Measurements from ENCODE around the gene GJA3.

The GJA3 gene

GRCh38 chr13:20128459-20128931 lies 32.4 kb downstream of the GJA3 start:
- DNase-seq (ENCODE audit: low spot score): no peak
- FAIRE-seq: no peak

DNA sequence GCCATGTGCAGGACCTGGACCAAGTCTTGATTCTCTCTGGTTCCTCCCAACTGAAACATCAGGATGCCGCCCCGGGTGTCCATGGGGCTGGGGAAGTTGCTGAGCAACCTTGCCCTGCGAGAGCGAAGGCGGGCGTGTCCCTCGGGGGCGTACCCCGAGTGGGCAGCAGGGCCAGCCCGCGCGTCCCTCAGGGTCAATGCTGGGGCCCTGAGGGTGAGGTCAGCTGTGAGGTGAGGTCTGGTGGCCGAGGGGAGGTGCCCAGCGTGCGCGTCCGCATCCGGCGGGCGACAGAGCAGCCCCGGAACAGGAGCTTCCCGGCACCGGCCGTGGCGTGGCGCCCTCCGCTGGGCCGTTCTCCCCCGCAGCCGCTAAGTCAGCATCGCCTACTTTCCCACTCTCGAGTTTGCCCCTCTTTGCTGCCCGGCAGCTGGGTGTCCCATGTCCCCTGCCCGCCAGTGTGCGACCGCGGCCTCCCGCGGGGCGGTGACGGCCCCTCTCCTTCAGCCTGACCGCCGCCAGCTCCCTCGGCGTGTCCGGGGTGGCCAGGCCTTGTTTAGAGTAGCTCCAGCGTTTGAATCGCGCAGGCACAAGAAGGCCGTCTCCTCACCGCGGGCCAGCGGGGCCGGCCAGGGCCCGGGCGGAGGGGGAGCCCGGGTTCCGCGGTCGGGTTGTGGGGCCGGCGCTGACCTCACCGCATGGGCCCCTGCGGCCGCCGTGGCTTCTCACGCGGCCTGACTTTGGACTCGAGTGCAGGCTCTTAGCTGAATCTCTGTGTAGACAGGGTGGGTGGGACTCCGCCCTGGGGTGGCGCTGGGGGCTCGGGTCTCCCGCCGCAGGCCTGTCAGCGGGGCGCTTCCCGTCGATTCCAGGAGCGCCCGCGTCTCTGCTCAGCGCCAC lies 33.0 kb downstream of the GJA3 start:
- no peak for FAIRE-seq
- DNase-seq (ENCODE audit: low spot score): no peak

- DNase-seq (ENCODE audit: low spot score): no peak
- FAIRE-seq: no peak
Observed at GRCh38 chr13:20127262-20127561, 33.6 kb downstream of the GJA3 start.

- DNase-seq (ENCODE audit: low spot score) (no peak), FAIRE-seq (no peak)
Observed at GRCh38 chr13:20126541-20127261, 34.2 kb downstream of the GJA3 start.

GRCh38 chr13:20125783-20126165 lies 35.1 kb downstream of the GJA3 start:
- DNase-seq (ENCODE audit: low spot score) (no peak), FAIRE-seq (no peak)

- FAIRE-seq: no peak
- peak; percentile 14 for DNase-seq (ENCODE audit: low spot score)
Observed at GRCh38 chr13:20125129-20125782, 35.6 kb downstream of the GJA3 start.

- DNase-seq (ENCODE audit: low spot score) (no peak), FAIRE-seq (no peak)
Observed at GRCh38 chr13:20124303-20124702, 36.5 kb downstream of the GJA3 start.

GRCh38 chr13:20121159-20121525 lies 39.7 kb downstream of the GJA3 start:
- no peak for DNase-seq (ENCODE audit: low spot score)
- no peak for FAIRE-seq

GRCh38 chr13:20119960-20120359 lies 40.9 kb downstream of the GJA3 start:
- FAIRE-seq (no peak), DNase-seq (ENCODE audit: low spot score) (no peak)

DNA sequence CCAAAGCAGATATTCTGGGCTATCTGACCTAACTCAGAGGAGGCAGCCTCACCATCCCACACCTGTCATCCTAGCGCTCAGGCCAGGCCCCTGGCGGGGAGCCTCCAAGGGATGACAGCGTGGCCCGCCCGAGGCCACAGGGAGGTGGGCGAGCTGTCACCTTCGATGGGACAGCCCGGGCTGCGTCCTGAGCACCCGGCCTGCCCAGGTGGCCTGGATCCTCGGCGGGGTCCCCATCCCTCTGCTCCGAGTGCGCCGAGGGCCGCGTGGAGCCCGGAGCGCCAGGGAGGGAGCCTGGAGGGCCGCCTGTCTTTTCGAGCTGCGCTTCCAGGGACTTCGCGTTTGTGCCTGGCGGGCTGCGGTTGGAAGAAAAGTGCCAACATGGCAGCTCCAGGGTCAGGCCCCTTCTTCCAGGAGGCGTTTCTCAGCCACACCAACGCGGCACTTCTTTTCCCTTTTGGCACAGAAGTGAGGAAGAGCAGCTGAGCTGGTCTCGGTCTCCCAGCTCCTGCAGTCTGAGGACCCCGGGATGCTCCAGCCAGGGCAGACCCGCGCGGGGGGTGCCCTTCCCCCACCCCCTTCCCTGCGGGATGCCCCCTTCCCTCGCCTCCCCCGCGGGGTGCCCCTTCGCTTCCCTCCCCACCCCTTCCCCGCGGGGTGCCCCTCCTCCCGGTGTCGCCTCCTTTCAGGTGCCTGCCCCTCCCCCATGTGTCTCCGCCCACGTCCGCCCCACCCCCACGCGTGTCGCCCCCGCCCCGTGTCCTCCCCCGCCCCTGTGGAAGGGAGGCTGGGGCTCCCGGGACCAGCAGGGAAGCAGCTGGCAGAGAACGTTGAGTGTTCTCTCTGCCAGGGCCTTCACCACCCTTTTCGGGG lies 42.3 kb downstream of the GJA3 start:
- FAIRE-seq (no peak), DNase-seq (ENCODE audit: low spot score) (no peak)

GRCh38 chr13:20116213-20116612 lies 44.6 kb downstream of the GJA3 start:
- DNase-seq (ENCODE audit: low spot score): no peak
- no peak for FAIRE-seq

GRCh38 chr13:20114066-20114610 lies 46.7 kb downstream of the GJA3 start:
- no peak for FAIRE-seq
- DNase-seq (ENCODE audit: low spot score): no peak

- no peak for FAIRE-seq
- no peak for DNase-seq (ENCODE audit: low spot score)
Observed at GRCh38 chr13:20109037-20109436, 51.8 kb downstream of the GJA3 start.

DNA sequence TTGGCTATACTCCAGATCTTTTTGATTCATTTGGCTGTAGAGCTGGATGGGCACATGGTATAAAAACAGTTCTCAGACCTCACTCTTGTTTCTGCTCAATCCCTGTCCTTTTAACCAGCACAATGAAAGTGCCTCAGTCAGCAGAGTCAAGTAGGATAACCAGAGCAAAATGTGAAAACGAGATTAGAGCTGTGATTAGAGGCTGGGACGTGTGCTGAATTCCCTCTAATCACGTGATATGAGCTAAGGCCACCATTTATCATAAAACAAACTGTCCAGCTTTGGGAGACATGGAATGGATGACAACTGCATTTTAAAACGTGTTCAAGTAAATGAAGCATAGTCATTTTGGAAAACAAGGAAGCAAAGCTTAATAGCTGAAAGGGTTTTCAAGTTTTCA lies 54.1 kb downstream of the GJA3 start:
- FAIRE-seq (no peak), DNase-seq (ENCODE audit: low spot score) (no peak)

GRCh38 chr13:20105161-20105689 lies 55.6 kb downstream of the GJA3 start:
- FAIRE-seq: no peak
- DNase-seq (ENCODE audit: low spot score): no peak

DNA sequence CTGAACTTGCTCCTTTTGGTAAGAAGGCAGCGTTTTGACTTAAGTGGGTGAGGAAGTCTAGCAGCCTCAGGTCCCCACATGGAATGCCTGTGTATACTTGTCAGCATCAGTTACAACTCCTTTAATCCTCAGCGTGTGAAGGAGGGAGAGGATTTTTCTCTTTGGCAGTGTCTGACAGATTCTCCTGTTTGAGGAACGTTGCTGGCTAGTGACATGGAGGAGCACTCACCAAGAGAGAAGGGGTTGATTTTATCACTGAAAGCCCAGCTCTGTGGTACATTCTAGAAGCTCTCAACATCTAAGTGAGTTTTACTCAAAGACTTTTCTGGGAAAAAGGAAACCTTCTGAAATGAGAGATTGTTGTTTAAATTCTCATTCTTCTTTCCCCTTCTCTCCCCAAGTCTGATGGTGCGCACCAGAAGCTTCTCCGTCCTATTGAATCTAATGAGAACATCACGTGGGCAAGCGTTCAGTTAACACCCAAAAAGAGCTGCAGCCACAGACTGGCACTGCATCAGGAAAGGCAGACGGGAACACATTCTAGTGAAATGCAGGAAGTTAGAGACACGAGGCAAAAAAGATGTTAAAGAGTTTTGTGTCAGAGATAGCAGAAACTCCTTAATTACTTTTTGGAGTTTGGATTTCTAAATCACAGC lies 58.2 kb downstream of the GJA3 start:
- no peak for DNase-seq (ENCODE audit: low spot score)
- no peak for FAIRE-seq

GRCh38 chr13:20101467-20102316 lies 59.2 kb downstream of the GJA3 start:
- DNase-seq (ENCODE audit: low spot score) (no peak), FAIRE-seq (no peak)

GRCh38 chr13:20099319-20099718 lies 61.5 kb downstream of the GJA3 start:
- FAIRE-seq (no peak), DNase-seq (ENCODE audit: low spot score) (no peak)

DNA sequence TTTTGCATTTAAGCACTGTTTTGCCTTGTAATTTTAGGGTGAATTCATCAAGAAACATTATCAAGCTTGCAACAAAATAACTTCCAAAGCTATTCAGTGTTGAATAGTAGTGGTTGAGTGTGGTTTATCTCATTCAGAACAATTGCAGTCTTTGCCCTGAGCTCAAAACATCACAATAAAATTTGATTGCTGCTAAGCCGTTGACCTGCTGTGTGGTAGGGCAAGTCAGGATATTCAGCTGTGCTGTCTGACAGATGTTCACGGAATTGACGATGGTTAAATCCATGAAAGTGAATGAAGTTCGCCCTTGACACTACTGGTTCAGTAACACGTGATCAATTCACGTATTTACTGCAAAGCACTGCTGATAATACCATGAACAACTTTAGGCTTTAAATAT lies 66.9 kb downstream of the GJA3 start:
- DNase-seq (ENCODE audit: low spot score) (no peak), FAIRE-seq (no peak)

Measured in urothelium cell line (cell line).